Dedifferentiated amniotic fluid mesenchymal stem cell (primary cell): Measurements from ENCODE around the gene C18orf32.
A peak's percentile ranks its signal among the peaks of the same experiment; 100 is the strongest.
"Not testable (repeated sequence)": the region's sequence is repeated elsewhere in the genome, so short reads cannot be mapped to it uniquely, and the experiment has no call there.

ENCODE experiments used
- DNase-seq: peaks from one replicate; pipeline ENCODE4 v3.0.0-alpha.2; 2016; ENCODE audit errors: extremely low spot score

C18orf32 gene

DNA sequence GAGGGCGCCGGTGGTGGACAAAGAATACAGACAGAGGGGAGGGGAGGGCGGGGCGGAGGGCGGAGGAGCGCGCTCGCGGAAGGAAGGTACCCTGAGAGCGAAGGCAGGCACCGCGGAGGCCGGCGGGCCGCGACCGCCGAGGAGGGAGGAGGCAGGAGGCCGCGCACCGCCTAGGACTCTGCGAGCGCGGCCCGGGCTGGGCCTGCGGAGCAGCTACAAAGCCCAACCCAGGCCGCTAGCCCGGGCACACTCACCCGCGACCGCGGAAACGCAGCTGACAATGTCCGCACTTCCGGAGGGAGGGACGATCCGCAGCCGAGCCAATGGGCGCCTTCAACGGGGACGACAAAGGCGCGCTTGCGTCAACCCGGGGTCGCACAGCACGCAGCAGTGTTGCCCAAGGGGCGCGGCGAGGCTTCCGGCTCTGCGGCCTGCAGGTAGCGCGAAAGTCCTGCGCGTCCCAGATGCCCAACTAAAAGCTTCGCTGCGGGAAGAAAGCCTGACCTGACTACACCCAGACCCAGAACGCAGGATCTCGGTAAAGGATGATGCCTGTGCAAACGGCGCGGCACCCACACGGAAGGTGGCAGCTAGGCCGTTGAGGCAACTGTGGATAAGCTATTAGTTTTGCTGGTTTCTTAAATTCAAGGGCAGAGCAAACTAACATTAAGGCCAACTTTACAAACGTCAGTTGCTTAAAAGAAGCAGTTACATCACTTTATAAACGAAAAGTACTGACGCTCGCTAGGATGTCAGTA, at the start of gene C18orf32:
Gene C18orf32, minus strand, starts transcription at position 282 of the 758 bp plus-strand sequence. CDS start 3,486 bp downstream, outside the sequence.
- DNase-seq: peak; percentile 83

DNA sequence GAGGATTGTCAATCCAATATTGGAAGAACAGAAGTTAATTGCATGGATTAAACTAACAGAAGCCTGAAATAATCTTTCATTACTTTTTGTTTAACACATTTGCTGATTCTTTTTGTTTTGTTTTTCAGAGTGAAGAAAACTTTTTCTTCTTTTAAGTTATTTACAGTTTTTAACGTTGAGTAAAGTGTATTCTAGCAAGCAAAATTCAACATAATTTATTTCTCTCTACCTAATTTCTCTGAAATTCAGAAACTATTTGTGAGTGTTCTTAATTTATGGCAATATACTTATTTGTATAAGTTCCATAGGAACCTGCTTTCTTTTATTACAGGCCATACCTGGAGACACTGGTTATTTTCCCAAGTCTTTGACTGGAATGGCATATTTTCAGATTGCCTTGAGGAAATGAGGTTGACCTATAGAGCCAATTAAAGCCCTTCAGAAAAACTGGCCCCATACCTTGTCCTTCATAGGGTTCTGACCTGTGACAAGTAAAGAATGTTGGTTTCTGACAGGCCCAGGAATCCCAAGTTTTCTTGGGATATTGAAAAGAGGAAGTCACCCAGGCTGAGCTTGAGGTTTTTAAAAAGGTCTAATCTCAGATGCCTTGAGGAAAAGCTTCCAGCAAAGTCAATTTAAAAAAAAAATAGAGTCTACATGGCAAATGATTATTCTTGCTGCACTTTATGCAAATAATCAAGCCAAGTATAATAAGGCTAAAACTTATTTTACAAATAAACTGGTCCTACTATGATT, 48.0 kb upstream of the C18orf32 start:
- no peak for DNase-seq

DNA sequence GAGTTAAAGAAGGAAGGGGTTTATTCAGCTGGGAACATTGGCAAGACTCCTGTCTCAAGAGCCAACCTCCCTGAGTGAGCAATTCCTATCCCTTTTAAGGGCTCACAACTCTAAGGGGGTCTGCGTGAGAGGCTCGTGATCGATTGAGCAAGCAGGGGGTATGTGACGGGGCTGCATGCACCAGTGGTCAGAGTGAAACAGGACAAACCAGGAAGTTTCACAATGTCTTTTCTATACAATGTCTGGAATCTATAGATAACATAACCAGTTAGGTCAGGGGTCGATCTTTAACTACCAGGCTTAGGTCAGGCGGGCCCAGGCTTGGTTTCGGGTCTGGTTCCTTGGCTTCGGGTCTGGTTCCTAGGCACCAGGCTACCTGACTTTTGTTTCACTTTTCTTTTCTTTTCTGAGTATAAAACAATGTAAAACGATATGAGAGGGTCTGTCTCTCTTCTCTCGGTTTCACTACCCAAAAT, 44.7 kb upstream of the C18orf32 start:
- no peak for DNase-seq

DNA sequence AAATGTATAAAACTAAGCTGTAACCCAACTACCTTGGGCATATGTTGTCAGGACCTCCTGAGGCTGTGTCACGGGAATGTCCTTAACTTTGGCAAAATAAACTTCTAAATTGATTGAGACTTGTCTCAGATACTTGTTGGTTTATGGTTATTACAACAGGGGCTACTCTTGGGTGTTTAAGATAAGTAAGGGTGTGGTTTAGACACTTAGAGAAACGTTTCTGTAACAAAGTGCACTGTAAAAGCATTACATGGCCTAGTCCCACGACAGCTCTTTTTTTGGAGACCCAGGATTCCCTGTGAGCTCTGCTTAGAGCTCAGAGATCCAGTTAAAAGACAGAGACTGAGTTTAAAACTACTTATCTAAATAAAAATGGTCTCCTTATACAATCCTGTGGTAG, 42.6 kb upstream of the C18orf32 start:
- no peak for DNase-seq

DNA sequence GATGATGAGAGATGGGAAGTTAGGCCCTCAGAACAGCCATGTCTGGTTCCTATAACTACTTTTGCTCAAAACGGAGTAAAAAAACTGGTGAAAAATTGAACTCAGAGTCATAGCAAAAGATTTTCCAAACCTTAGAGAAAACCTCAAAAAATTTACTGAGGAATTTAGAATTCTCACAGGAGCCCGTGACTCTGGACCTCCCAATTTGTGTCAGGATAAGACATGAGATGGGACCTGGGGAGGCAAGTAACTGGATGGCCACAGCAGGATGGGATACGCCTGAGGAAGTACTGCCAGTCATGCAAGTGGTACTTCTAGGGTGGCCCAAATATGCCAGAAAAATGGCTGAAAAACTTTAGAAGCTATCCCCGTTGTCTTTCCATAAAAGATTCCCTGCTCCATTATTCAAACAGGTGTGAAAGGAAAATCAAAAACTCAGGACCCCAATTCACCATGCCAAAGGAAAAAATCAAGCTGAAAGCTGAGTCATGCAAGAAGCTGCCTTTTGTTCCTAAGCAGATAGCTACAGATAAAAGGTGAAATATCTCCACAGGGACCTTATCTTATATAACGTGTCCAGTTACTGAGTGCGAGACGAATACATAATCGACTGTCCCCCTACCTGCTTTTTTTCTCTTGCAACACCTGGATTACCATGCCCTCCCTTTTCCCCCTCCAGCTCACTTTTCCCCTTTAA, 40.7 kb upstream of the C18orf32 start:
- DNase-seq: no peak

DNA sequence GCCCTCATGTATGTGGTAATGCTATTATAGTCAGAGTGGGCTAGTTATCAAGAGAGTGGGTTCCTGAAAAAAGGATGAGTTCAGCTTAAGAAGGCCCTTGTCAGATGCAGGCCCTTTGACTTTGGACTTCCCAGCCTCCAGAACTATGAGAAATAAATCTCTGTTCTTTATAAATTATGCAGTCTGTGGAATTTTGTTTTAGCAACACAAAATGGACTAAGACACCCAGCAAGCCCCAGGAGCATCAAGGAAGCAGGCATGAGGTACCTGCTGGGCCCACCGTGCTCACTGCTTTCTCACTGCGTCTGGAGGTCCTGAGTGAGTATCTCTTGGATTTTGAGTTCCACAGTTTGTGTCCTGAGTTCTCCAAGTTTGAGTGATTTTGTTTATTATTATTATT, 38.9 kb upstream of the C18orf32 start:
- no peak for DNase-seq

DNA sequence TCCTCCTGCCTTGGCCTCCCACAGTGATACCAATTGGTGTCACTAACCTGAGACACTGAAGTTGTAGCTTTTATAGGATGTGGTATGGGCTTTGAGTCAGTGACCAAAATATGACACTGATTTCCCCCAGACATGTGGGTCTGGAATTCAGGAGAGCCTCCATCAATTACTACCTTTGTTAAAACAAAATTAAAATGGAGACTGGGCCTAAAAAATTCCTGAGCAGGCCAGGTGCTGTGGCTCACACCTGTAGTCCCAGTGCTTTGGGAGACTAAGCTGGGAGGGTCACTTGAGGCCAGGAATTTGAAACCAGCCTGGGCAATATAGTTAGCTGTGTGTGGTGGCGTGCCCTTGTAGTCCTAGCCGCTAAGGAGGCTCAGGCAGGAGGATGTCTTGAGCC, 37.9 kb upstream of the C18orf32 start:
- DNase-seq: no peak

DNA sequence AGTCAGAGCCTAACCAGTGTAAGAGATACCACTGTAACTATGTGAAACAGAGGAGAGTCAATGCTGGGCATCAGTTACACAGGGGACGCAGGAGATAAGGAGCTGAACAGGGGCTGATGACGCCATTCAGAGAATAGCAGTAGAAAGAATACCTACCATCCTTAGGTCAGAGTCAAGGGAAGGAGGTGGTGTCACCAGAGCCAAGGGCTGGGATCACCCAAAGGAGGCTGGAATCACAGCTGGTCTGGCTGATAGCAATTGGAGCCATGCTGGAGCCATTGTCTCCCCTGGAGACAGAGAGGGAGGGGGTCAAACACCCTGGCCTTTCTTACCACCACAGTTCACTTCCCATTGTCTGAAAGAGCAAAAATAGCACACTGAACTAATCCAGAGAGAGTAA, 37.3 kb upstream of the C18orf32 start:
- no peak for DNase-seq

DNA sequence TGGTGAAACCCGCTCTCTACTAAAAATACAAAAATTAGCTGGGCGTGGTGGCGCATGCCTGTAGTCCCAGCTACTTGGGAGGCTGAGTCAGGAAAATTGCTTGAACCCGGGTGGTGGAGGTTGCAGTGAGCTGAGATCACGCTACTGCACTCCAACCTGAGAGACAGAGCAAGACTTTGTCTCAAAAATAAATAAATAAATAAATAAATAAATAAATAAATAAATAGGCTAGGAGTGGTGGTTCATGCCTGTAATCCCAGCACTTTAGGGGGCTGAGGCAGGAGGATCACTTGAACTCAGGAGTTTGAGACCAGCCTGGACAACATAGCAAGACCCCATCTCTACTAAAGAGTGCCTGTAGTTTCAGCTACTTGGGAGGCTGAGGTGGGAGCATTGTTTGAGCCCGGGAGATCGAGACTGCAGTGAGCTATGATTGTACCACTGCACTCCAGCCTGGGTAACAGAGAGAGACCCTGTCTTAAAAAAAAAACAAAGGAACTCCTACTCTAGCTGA, 36.6 kb upstream of the C18orf32 start:
- DNase-seq: not testable (repeated sequence)

DNA sequence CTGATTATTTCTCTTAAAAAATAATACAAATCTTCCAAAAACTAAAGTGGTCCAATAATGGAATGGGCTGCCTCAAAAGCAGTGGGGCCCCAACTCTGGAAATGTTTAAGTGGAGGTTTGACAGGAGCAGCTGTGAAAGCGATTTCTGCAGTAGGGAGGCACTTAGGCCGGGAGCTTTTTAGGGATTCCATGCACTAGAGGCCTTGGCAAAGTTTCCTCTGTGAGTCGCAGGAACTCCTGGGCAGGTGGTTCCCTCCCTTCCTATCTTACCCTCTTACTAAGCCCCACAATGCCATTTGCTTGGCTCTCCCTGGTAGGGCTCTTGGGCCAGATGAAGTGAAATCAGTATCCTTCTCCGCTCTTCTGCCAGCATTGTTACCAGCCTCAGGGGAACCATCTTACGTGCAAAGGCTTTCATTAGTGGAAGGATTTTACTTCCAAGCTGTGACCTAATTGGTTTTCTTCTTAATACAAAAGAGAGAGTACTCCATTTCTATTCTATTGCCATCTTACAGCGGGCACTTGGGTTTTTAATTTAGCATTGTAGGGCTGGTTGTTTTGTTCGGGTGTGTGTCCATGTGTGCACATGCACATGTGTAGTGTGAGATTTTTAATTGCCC, 34.3 kb upstream of the C18orf32 start:
- DNase-seq: no peak

DNA sequence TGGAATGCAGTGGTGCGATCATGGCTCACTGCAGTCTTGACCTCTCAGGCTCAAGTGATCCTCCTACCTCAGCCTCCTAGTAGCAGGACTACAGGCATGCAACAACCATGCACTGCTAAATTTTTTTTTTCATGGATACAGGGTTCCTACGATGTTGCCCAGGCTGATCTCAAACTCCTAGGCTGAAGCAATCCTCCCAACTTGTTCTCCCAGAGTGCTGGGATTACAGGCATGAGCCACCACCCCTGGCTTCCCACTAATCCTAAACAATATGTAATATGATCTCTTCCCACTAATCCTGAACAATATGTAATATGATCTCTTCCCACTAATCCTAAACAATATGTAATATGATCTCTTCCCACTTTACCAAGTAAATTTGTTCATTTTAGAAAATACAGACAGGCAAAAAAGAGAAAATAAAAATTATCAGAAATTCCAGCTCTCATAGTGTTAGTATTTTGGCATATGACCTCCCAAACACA, 33.7 kb upstream of the C18orf32 start:
- no peak for DNase-seq

DNA sequence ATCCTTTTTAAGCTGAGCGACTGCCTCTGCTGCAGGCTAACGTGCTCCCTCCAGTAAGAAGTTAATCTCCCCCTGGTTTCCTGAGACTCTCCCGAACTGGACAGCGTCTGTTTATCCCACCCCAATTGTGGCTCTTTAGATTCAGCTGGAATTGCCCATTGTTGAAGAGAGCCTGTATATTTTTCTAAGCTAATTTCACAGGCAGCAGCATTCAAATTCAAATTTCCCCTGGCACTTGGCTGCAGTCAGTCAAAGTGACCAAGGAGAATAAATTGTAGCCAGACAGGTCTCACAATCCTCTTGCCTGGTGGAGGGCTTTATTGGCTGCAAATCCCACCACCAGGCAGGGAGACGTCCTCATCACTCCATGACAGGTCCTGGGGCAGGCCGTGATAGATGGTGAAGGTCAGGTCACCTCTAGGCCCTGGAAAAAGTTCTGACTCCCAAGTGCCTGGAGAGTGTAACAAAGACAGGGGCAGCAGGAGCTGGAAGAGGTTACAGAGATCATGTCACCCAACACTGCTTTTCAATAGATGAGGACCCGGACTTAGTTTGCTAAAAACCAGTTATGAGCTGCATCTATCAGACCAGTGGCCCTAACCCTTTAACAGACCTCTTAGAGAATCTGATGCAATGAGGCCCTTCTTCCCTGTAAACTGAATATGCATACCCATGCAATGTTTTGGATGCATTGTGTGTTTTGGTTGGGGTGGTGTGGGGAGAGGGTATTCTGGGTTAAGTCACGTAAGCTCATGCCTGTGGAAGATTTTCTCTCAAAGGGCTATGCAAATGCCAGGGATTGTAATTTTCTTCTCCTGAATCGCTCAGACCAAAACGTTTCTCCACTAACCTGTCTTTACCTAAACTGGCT, 32.3 kb upstream of the C18orf32 start:
- DNase-seq: peak; percentile 21

DNA sequence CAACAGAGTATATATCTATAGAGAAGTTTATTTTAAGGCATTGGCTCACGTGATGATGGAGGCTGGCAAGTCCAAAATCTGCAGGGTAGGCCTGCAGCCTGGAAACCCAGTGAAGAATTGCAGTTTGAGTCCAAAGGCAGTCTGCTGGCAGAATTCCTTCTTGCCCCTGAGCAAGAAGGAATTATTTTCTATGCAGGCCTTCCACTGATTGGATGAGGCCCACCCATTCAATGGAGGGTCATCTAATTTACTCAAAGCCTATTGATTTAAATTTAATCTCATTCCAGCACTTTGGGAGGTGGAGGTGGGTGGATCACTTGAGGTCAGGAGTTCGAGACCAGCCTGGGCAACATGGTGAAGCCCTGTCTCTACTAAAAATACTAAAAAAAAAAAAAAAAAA, 30.4 kb upstream of the C18orf32 start:
- DNase-seq: no peak

DNA sequence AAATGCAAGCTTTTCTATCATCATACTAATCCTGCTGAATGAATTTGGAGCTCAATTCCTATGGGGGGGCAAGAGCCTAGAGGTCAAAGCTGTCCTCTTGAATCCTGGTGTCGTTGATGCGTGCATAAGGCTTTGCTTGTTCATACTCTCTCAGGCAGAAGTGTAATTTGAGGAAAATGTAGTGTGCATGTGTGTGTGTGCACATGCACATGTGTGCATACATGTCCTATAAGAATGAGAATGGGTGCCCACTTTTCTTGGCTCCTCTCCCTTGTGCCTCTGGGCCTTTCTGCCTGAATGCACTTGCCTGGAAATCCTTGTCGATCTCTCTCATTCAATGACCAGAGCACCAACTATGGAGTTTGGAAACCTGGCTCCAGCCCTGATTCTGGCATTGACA, 28.5 kb upstream of the C18orf32 start:
- no peak for DNase-seq

DNA sequence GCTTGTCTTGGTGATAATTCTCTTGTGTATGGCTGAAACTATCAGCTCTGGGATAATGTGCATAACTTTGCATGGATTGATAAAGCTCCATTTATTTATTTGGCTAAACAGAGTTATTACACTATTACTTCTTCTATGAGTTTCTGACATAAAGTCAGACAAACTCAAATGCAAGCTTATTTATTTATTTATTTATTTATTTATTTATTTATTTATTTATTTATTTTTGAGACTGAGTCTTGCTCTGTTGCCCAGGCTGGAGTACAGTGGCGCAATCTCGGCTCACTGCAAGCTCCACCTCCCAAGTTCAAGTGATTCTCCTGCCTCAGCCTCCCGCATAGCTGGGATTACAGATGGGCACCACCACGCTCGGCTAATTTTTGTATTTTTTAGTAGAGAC, 28.0 kb upstream of the C18orf32 start:
- not testable (repeated sequence) for DNase-seq

DNA sequence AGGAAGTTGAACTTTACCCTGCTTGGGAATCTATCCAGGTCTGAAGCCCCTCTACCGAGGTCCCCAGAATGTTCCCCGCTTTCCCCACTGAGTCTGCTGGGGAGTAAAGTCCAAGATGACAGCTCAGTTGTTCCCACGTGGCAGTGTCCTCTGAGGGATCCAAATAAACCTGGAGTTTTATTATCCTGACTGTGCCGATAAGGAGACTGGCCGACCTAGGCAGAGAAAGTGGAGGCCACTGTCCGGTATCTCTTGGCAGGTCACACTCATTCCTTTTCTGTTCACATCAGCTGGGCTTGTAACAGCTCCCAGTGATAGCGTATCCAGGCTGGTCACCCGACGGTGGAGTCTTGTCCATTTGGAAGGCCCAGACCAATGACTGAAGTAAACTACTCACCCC, 27.5 kb upstream of the C18orf32 start:
- DNase-seq: no peak

DNA sequence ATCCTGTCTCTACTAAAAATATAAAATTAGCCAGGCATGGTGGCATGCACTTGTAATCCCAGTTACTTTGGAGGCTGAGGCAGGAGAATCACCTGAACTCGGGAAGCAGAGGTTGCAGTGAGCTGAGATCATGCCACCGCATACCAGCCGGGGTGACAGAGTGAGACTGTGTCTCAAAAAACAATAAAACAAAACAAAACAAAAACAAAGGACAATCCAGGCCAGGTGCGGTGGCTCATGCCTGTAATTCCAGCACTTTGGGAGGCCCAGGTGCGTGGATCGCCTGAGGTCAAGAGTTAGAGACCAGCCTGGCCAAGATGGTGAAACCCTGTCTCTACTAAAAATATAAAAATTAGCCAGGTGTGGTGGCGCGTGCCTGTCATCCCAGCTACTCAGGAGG, 25.8 kb upstream of the C18orf32 start:
- DNase-seq: not testable (repeated sequence)

DNA sequence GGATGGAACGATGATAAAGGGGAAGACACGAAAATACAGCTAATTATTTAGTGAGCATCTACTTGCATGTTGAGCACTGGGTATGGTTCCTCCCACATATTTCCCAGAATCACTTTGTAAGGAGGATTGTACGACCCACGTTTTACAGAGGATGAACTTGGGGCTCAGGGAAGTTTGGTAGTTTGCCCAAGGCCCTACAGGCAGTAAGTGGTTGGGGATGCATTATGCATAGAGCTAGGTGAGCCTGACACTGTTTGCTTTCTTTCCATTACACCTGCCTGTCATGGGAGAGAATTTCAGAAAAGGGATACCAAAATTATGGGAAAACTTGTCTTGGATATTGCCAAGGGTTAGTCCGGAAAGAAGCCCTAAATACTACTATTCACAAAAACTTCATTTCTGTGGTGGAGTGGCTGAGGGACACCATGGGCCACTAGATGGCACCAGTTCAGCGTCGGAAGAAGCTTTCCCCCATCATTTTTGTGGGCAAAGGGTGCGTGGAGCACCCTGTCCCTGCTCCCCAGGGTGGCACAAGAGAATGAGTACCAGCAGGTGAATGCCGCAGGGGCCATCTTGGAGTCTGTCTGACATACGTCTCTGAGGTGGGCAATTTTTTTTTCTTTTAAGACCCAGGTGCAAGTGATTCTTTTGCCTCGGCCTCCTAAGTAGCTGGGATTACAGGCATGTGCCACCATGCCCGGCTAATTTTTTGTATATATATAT, 23.5 kb upstream of the C18orf32 start:
- DNase-seq: peak; percentile 45

DNA sequence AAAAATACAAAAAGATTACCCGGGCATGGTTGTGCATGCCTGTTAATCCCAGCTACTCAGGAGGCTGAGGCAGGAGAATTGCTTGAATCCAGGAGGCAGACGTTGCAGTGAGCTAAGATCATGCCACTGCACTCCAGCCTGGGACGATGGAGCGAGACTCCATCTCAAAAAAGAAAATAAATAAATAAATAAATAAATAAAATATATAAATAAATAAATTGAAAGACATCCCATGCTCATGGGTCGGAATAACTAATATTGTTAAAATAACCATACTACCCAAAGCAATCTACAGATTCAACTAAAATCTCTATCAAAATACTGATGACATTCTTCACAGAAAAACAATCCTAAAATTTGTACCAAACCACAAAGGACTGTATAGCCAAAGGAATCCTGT, 19.4 kb upstream of the C18orf32 start:
- DNase-seq: not testable (repeated sequence)

DNA sequence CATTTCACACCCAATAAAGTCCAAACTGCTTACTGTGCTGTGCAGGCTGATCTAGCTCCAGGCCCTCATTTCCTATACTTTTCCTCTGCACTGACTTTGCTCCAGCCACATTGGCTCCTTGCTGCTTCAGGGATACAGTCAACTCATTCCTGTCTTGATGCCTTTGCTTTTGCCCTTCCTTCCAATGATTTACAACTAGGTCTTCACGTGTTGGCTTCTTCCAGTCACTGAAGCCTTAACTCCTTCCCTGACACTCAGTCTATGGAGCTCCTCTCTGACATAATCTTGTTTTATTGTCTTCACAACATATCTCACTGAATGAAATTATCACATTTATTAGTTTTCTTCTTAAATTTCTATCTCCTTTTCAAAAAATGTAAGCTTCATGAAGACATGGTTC, 16.9 kb upstream of the C18orf32 start:
- DNase-seq: no peak
